ENCODE measurements around the gene TSEN2.
A peak's percentile ranks its signal among the peaks of the same experiment; 100 is the strongest.

TSEN2 gene

GRCh38 chr3:12557473-12558100 lies 73.3 kb downstream of the TSEN2 start:
- DNase-seq, result peak in 2 of 3 donors; percentile 57 to 58

- no peak for DNase-seq
Measured at GRCh38 chr3:12558706-12559105, 74.4 kb downstream of the TSEN2 start.

DNA sequence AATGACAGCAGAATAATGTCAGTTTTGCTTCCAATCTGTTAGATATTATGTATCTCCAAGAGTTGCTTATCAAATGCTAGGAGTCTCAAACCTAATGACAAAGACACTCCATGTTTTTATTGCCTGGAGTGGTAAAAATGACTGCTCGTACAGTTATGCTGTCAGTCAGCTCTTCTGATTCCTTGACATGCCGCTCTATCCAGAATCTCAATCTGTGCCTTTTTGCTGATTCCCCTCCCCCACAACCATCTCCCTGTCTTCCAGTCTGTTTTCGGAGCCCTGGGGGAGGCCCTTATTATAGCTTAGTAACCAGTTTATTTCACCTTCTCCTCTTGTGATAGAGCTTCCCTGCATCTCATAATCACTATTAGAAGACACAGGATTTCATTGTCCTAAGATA lies 75.2 kb downstream of the TSEN2 start:
- DNase-seq, result no peak

DNA sequence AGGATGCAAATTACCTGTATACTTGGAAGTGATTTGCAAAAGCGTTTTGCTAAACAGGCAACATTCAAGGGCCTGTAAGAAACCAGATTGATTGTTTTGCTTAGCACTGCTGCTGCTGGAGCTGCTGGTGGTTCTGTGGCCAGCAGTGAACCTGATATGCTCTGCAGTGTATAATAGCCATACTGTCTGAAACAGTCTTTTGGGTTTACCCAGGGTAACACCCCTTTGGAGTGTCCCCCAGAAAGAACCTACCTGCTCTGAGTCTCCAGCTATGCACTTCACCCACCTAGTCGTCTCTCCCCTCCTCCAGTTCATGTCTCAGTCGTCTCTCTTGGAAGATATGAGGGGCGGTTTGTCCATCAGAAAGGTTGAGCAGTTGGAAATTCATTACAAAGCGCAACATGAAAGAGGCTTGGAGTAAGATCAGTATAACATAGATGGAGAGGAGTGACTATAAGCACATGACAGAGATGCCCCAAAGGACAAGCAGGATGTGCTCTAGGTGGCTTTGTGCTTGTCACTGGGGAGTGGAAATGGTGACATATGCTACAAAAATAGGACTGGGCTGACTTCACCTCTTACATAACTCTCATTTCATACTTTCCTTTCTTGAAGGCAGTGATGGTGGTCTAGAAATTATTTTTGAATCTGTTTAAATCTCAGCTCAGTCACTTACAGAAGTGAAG lies 76.4 kb downstream of the TSEN2 start:
- DNase-seq, result peak; percentile 52 to 55 (median 54)

- DNase-seq, result no peak
Measured at GRCh38 chr3:12561397-12561796, 77.1 kb downstream of the TSEN2 start.

- no peak for DNase-seq
Measured at GRCh38 chr3:12562451-12562850, 78.2 kb downstream of the TSEN2 start.

DNA sequence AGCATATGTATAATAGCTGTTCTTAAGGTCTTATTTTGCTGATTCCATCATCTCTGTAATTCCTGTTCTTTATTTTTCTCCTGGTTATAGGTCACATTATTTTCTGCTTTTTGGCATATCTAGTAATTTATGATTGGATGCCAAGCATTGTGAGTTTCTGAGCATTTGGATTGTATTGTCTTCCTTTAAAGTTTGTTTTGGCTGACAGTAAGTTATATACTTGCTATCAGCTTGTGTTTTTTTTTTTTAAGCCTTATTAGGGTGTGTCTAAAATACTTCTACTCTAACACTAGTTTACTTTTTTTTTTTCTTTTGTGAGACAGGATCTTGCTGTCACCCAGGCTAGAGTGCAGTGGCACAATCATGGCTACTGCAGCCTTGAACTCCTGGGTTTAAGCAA lies 82.7 kb downstream of the TSEN2 start:
- no peak for DNase-seq

- DNase-seq, result no peak
Measured at GRCh38 chr3:12568747-12569146, 84.5 kb downstream of the TSEN2 start.

- no peak for DNase-seq
Measured at GRCh38 chr3:12569836-12570235, 85.6 kb downstream of the TSEN2 start.

- no peak for DNase-seq
Measured at GRCh38 chr3:12571986-12572385, 87.7 kb downstream of the TSEN2 start.

DNA sequence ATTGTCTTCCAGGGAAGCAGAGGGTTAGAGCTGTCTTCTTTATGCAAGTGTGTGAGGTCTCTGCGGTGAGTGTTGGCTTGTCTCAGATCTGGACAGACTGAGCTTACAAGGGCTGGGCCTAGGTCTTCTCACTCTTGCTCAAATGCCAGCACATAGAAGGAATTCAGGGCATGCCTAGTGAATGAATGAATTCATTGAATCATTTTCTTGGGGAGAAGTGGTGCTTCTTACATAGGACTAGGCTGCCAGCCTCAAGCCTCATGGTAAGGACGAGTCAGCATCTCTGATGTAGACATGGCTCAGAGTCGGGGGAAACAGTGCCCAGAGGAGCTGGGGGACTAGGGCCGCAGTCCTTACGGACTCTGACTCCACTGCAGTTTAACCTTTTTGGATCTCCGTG lies 89.9 kb downstream of the TSEN2 start:
- no peak for DNase-seq

- DNase-seq, result no peak
Measured at GRCh38 chr3:12574661-12575060, 90.4 kb downstream of the TSEN2 start.

- DNase-seq, result no peak
Measured at GRCh38 chr3:12577379-12577778, 93.1 kb downstream of the TSEN2 start.

- DNase-seq, result no peak
Measured at GRCh38 chr3:12578742-12579141, 94.5 kb downstream of the TSEN2 start.

DNA sequence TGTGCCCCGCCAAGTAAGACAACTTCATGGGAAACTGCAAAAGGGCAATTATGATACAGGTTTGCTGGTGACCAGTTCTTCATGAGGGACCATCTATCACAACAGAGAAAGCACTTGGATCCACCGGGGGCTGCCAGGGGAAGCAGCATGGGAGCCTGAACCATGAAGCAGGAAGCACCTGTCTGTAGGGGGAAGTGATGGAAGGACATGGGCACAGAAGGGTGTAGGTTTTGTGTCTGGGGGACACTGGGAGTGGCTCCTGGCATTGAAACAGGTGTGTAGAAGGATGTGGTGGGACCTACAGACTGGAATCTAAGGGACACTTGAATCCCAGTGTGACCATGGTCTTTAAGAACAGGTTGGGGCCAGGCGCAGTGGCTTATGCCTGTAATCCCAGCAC lies 95.2 kb downstream of the TSEN2 start:
- no peak for DNase-seq

DNA sequence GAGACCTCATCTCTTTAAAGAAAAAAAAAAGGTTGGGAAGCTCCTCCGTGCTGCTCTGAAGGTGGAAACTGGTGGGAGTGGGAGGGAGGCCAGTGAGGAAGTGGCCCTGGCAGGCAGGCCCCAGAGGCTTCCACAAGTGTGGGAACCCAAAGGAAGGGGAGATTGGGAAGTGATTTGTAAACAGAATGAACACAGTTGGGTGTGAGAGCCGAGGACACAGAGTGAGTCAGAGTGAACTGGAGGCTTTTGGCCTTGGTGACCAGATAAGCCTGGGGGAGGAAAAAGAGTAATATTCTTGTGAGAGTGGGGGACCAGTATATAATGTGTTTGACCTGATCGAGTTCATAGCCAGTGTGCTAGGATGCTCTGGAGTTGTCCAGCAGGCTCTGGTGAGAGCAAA lies 95.6 kb downstream of the TSEN2 start:
- peak; percentile 71 to 79 (median 77) for DNase-seq

DNA sequence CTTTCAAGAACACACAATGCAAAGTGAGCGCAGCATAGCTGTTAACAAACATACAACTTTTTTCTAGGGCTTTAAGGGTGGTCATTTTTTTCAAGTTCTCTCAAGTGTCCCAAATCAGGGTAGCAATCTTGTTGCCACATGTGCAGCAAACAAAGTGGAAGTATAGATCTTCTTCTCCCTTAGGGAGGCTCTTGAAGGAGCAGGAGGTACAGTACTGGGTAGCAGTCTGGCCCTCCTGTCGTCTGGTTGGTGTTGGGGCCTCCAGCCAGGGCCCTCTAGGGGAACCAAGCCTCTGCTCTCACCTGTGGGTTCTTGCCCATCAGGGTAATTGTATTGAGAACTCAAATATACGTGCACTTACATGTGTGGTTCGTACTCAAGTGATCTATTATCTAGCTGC lies 98.5 kb downstream of the TSEN2 start:
- DNase-seq, result no peak
